ENCODE results near the gene GHR.

DNA sequence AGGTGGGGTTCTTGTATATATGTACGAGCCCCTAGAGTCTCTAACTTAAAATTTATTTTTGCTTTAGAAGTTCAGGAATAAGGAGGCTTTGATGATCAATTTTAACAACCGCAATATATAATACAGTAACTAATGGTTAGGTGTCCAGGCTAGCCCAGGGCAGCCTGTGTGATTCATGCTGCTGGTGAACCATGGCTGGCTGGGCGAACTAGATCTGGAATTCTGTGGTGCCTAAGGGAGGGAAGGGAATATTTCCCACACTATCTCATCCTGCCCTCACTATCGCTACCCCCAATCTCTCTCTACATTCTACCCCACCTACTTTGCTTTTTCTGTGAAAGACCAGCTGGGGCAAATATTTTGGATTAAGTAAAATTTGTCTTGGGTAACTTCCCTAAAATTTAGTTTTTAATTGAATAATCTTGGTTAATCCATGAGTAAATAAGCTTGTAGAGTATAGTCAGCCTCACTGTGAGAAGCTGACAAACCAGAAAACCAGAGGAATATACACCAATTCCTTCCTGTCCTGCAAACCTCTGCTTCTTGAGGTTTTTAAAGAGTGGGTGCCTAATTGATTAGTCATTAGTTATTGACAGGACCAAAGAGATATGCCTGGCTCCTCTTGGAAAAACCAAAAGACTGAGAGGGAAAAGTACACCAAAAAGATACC is 218.2 kb downstream of the GHR start:
- TF ChIP-seq, protein P1, sequence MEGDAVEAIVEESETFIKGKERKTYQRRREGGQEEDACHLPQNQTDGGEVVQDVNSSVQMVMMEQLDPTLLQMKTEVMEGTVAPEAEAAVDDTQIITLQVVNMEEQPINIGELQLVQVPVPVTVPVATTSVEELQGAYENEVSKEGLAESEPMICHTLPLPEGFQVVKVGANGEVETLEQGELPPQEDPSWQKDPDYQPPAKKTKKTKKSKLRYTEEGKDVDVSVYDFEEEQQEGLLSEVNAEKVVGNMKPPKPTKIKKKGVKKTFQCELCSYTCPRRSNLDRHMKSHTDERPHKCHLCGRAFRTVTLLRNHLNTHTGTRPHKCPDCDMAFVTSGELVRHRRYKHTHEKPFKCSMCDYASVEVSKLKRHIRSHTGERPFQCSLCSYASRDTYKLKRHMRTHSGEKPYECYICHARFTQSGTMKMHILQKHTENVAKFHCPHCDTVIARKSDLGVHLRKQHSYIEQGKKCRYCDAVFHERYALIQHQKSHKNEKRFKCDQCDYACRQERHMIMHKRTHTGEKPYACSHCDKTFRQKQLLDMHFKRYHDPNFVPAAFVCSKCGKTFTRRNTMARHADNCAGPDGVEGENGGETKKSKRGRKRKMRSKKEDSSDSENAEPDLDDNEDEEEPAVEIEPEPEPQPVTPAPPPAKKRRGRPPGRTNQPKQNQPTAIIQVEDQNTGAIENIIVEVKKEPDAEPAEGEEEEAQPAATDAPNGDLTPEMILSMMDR (conservative IDR thresholded peaks at IDR 0.05 in 1 of 2, IDR thresholded peaks at IDR 0.05 in 1 of 2; ENCODE audit: extremely low read depth in 1 of 2, insufficient read depth in 1 of 2, low read depth in 1 of 2, low read length in 2 of 2): no peak
- no peak for TF ChIP-seq EZH2 (IDR thresholded peaks at IDR 0.05; ENCODE audit: borderline replicate concordance, low read length)

Data from mammary epithelial cell (primary cell).